ENCODE data around the gene IRAK1BP1. TPM values are rescaled to one million over a fixed set of nuclear protein-coding genes. Genes with fewer than 3 reads are reported as not detected.
A peak's percentile ranks its signal among the peaks of the same experiment; 100 is the strongest.

The IRAK1BP1 gene
- total RNA-seq, 1 donor from 2014 or later = 3.4 TPM

DNA sequence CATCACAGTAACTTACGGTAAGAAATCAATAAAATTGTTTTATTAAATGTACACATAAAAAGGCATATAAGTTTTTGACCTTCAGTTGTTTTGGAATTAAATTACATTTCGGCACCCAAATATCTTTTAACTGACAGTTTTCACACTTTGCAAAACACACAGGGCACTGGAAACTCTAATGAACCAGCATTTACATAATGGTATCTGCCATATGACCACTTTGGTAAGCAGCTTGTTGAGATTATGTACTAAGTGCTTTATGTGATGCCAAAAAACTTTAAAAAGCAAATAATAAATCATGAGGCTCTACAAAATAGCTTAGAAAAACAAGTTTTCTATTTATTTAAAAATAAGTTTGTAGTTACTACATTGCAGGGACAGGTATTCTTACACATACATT, 68.2 kb downstream of the IRAK1BP1 start:
- Histone ChIP-seq H3K36me3 (ENCODE audit: insufficient read depth, low read length) (peaks cover 8% of the 10 kb centered on the region), H3K4me3 (ENCODE audit: insufficient read depth, low read depth, low read length) (no peak overlapping the region), H2AFZ (ENCODE audit: low read depth, low read length) (no peak overlapping the region), H3K79me2 (ENCODE audit: insufficient read depth, low read length) (no peaks in the 10 kb centered on the region), H3K4me1 (ENCODE audit: insufficient read depth, low read length) (no peaks in the 10 kb centered on the region), H3K4me2 (ENCODE audit: low read length) (no peak overlapping the region), H3K27ac (ENCODE audit: low read depth, low read length) (no peak overlapping the region), H3K9ac (ENCODE audit: low read length) (no peak overlapping the region), H3K27me3 (ENCODE audit: insufficient read depth, low read length) (no peaks in the 10 kb centered on the region), H4K20me1 (ENCODE audit: insufficient read depth, low read length) (no peaks in the 10 kb centered on the region), H3K9me3 (ENCODE audit: insufficient read depth, low read depth, low read length) (no peaks in the 10 kb centered on the region)
- Mint-ChIP-seq H3K4me3 (ENCODE audit: unreplicated experiment) (no peak overlapping the region), H3K27me3 (ENCODE audit: low read depth, unreplicated experiment) (no peaks in the 10 kb centered on the region), H3K4me1 (ENCODE audit: low read depth, unreplicated experiment) (no peaks in the 10 kb centered on the region), H3K9me3 (ENCODE audit: unreplicated experiment) (peaks cover 2% of the 10 kb centered on the region), H3K27ac (ENCODE audit: unreplicated experiment) (no peak overlapping the region), H3K36me3 (ENCODE audit: low read depth, unreplicated experiment) (peaks cover 8% of the 10 kb centered on the region)
- TF ChIP-seq, protein P1, sequence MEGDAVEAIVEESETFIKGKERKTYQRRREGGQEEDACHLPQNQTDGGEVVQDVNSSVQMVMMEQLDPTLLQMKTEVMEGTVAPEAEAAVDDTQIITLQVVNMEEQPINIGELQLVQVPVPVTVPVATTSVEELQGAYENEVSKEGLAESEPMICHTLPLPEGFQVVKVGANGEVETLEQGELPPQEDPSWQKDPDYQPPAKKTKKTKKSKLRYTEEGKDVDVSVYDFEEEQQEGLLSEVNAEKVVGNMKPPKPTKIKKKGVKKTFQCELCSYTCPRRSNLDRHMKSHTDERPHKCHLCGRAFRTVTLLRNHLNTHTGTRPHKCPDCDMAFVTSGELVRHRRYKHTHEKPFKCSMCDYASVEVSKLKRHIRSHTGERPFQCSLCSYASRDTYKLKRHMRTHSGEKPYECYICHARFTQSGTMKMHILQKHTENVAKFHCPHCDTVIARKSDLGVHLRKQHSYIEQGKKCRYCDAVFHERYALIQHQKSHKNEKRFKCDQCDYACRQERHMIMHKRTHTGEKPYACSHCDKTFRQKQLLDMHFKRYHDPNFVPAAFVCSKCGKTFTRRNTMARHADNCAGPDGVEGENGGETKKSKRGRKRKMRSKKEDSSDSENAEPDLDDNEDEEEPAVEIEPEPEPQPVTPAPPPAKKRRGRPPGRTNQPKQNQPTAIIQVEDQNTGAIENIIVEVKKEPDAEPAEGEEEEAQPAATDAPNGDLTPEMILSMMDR (IDR thresholded peaks at IDR 0.05; ENCODE audit: insufficient read depth, low read depth, low read length) = no peak
- TF ChIP-seq EZH2 (IDR thresholded peaks at IDR 0.05; ENCODE audit: insufficient read depth, low read length) = no peak
- no peak for FAIRE-seq
- no peak for DNase-seq (ENCODE audit: low read depth)

DNA sequence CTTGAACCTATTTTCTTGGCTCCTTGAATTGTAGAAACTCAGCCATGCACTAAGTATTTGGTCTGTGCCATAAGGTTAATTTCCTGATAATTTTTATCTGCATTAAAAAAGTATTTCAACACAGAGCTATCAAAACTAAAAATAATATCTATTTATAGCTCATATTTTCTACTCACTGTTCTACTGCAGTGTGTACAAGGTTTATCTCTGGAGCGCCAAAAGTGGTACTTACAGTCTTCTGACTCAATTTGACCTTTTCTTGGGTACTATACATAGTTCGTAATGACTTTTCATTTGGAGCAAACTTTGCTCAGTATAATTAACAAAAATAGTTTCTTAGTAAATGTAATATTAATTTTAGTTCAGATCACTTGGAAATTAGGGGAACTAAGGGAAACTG, 69.2 kb downstream of the IRAK1BP1 start:
- peaks cover 10% of the 10 kb centered on the region for H3K36me3 Mint-ChIP-seq (ENCODE audit: low read depth, unreplicated experiment)
- Histone ChIP-seq H3K27me3 (ENCODE audit: insufficient read depth, low read length) (no peaks in the 10 kb centered on the region), H4K20me1 (ENCODE audit: insufficient read depth, low read length) (no peaks in the 10 kb centered on the region), H2AFZ (ENCODE audit: low read depth, low read length) (no peak overlapping the region), H3K4me1 (ENCODE audit: insufficient read depth, low read length) (no peaks in the 10 kb centered on the region), H3K9me3 (ENCODE audit: insufficient read depth, low read depth, low read length) (no peaks in the 10 kb centered on the region), H3K36me3 (ENCODE audit: insufficient read depth, low read length) (peaks cover 15% of the 10 kb centered on the region), H3K4me3 (ENCODE audit: insufficient read depth, low read depth, low read length) (no peak overlapping the region), H3K79me2 (ENCODE audit: insufficient read depth, low read length) (no peaks in the 10 kb centered on the region), H3K9ac (ENCODE audit: low read length) (no peak overlapping the region), H3K27ac (ENCODE audit: low read depth, low read length) (no peak overlapping the region), H3K4me2 (ENCODE audit: low read length) (no peak overlapping the region)
- FAIRE-seq (no peak), DNase-seq (ENCODE audit: low read depth) (no peak)
- H3K4me1 Mint-ChIP-seq (ENCODE audit: low read depth, unreplicated experiment) = no peaks in the 10 kb centered on the region
- H3K27me3 Mint-ChIP-seq (ENCODE audit: low read depth, unreplicated experiment) = no peaks in the 10 kb centered on the region
- TF ChIP-seq EZH2 (IDR thresholded peaks at IDR 0.05; ENCODE audit: insufficient read depth, low read length) = no peak
- TF ChIP-seq, protein P1 (IDR thresholded peaks at IDR 0.05; ENCODE audit: insufficient read depth, low read depth, low read length) = no peak
- no peak overlapping the region for H3K27ac Mint-ChIP-seq (ENCODE audit: unreplicated experiment)
- peaks cover 2% of the 10 kb centered on the region for H3K9me3 Mint-ChIP-seq (ENCODE audit: unreplicated experiment)
- no peak overlapping the region for H3K4me3 Mint-ChIP-seq (ENCODE audit: unreplicated experiment)

DNA sequence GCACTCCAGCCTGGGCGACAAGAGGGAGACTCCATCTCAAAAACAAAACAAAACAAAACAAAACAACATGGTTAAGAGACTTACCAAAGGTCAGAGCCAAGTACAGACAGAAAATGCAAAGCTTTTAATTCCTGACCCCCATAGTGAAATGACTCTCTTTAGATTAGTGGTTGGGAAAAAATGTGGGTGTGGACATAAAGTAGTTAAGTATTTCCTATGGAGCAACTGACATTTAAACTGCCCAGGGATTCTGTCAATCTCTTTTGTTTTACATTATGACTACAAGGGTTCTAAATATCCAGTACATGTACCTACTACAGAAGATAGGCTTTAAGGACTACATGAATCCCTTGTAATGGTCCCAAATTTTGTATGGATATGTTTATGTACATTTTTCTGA, 75.1 kb downstream of the IRAK1BP1 start:
- no peak overlapping the region for H2AFZ ChIP-seq (ENCODE audit: low read depth, low read length)
- no peaks in the 10 kb centered on the region for H4K20me1 ChIP-seq (ENCODE audit: insufficient read depth, low read length)
- H3K27ac ChIP-seq (ENCODE audit: low read depth, low read length) = no peak overlapping the region
- no peaks in the 10 kb centered on the region for H3K9me3 ChIP-seq (ENCODE audit: insufficient read depth, low read depth, low read length)
- H3K36me3 Mint-ChIP-seq (ENCODE audit: low read depth, unreplicated experiment) = peaks cover 14% of the 10 kb centered on the region
- TF ChIP-seq EZH2 (IDR thresholded peaks at IDR 0.05; ENCODE audit: insufficient read depth, low read length) = no peak
- TF ChIP-seq, protein P1 (IDR thresholded peaks at IDR 0.05; ENCODE audit: insufficient read depth, low read depth, low read length) = no peak
- peaks cover 2% of the 10 kb centered on the region for H3K4me1 Mint-ChIP-seq (ENCODE audit: low read depth, unreplicated experiment)
- H3K36me3 ChIP-seq (ENCODE audit: insufficient read depth, low read length) = peaks cover 29% of the 10 kb centered on the region
- no peak for FAIRE-seq
- H3K27me3 ChIP-seq (ENCODE audit: insufficient read depth, low read length) = no peaks in the 10 kb centered on the region
- H3K4me2 ChIP-seq (ENCODE audit: low read length) = no peak overlapping the region
- H3K9me3 Mint-ChIP-seq (ENCODE audit: unreplicated experiment) = no peaks in the 10 kb centered on the region
- no peak overlapping the region for H3K9ac ChIP-seq (ENCODE audit: low read length)
- no peak overlapping the region for H3K27ac Mint-ChIP-seq (ENCODE audit: unreplicated experiment)
- H3K27me3 Mint-ChIP-seq (ENCODE audit: low read depth, unreplicated experiment) = no peaks in the 10 kb centered on the region
- no peak overlapping the region for H3K4me3 Mint-ChIP-seq (ENCODE audit: unreplicated experiment)
- H3K4me1 ChIP-seq (ENCODE audit: insufficient read depth, low read length) = no peaks in the 10 kb centered on the region
- peak; percentile 10 for DNase-seq (ENCODE audit: low read depth)
- no peaks in the 10 kb centered on the region for H3K79me2 ChIP-seq (ENCODE audit: insufficient read depth, low read length)
- no peak overlapping the region for H3K4me3 ChIP-seq (ENCODE audit: insufficient read depth, low read depth, low read length)

Data from astrocyte (in vitro differentiated cells and primary cell).